Choroid plexus epithelial cell (primary cell): ENCODE measurements around the gene NACA2.

ENCODE experiments used
- DNase-seq: peaks from one replicate; pipeline ENCODE4 v3.0.0-alpha.2; 2010; ENCODE audit warnings: low read depth
- H3K4me3 ChIP-seq: 2 replicates; pipeline ENCODE4 v1.5.1; 2011; ENCODE audit warnings: low read depth, mild to moderate bottlenecking, control low read depth, low read length, moderate library complexity
- CTCF ChIP-seq: conservative IDR thresholded peaks from 2 replicates; pipeline ENCODE4 v1.5.1; 2011; ENCODE audit warnings: low read depth, mild to moderate bottlenecking, control low read depth, inconsistent platforms, low read length, moderate library complexity

Gene NACA2

GRCh38 chr17:61584866-61585265, 6.2 kb downstream of the NACA2 start:
- DNase-seq = no peak
- TF ChIP-seq CTCF = no peak
- H3K4me3 ChIP-seq = no peak overlapping the region

GRCh38 chr17:61584266-61584665, 6.8 kb downstream of the NACA2 start:
- DNase-seq = no peak
- no peak overlapping the region for H3K4me3 ChIP-seq
- TF ChIP-seq CTCF = no peak

GRCh38 chr17:61583660-61584264, 7.3 kb downstream of the NACA2 start:
- H3K4me3 ChIP-seq = no peak overlapping the region
- TF ChIP-seq CTCF = no peak
- no peak for DNase-seq

- H3K4me3 ChIP-seq = no peak overlapping the region
- peak; percentile 49 for TF ChIP-seq CTCF
- peak; percentile 82 for DNase-seq
These were observed 7.8 kb downstream of the NACA2 start for GRCh38 chr17:61583242-61583641.

- TF ChIP-seq CTCF = no peak
- H3K4me3 ChIP-seq = no peak overlapping the region
These were observed 8.4 kb downstream of the NACA2 start for GRCh38 chr17:61582593-61582992.

GRCh38 chr17:61581611-61582349, 9.2 kb downstream of the NACA2 start:
- no peak overlapping the region for H3K4me3 ChIP-seq

More at GRCh38 chr17:61582593-61582992, 8.4 kb downstream of the NACA2 start:
- no peak for DNase-seq

More at GRCh38 chr17:61581611-61582349, 9.2 kb downstream of the NACA2 start:
- no peak for DNase-seq
- no peak for TF ChIP-seq CTCF
